Inflammatory macrophage treated with lipopolysaccharide for 1 hour (primary cell): ENCODE measurements around the gene PTRH2.

Experiments
- DNase-seq, 2 donors: peaks; one replicate each; pipeline ENCODE4 v3.0.0-alpha.2; 2020 to 2022

Gene PTRH2

GRCh38 chr17:59666235-59666634 lies 41.0 kb downstream of the PTRH2 start:
- DNase-seq: no peak

GRCh38 chr17:59656624-59657023 lies 50.6 kb downstream of the PTRH2 start:
- DNase-seq: peak; percentile 91

- DNase-seq: no peak
These were observed 55.1 kb downstream of the PTRH2 start for GRCh38 chr17:59652119-59652518.

GRCh38 chr17:59651346-59651745 lies 55.9 kb downstream of the PTRH2 start:
- no peak for DNase-seq

GRCh38 chr17:59650642-59651041 lies 56.6 kb downstream of the PTRH2 start:
- DNase-seq: no peak

- DNase-seq: no peak
These were observed 57.3 kb downstream of the PTRH2 start for GRCh38 chr17:59649886-59650285.
